Heart left ventricle (tissue), 13 donors: ENCODE measurements around the gene CAPN9.

Source experiments
- CTCF ChIP-seq, 12 donors: fragments of 200-600 bp; sonication (generic) in 4 of 12; IDR thresholded peaks; one replicate each; pipeline versions ENCODE4 v1.5.0 to v1.8.0; 2018 to 2022; ENCODE audit warnings: antibody characterized with exemption in 12 of 12, mild to moderate bottlenecking in 5 of 12
- POLR2A ChIP-seq, 2 donors: fragments of 450-650 bp; IDR thresholded peaks; one replicate each; pipeline ENCODE4 v1.6.1; 2017; ENCODE audit warnings: antibody characterized with exemption in 2 of 2, mild to moderate bottlenecking in 2 of 2, moderate library complexity in 2 of 2
- donor health status: ischemic (EF 13 %, LVEDD 7.1; RV severe dilation, severe dysfunction).
- donor health status: DM: no; HTN: yes; CAD: no.
- donor health status: DM: no; HTN: no; CAD: no.
- donor health status: ischemic (EF 25% LVEDD 6.9; RV normal size, moderate dysfunction).
- donor health status: ischemic (EF 25% LVEDD 5.7; RV mildly dilated, moderate dysfunction).
- donor health status: ischemic (EF 35%, LVEDD 5.7; RV mildly dilated, moderate dysfunction).
- donor health status: nonischemic (EF 11% LVEDD 7.7; RV severe dilation, severe dysfunction).
- donor health status: DM: yes; HTN: yes; CAD: no.
- donor health status: PGD.
- donor health status: ischemic (EF 29% LVEDD 5.4; RV normal size, mild dysfunction).
- donor health status: nonischemic (EF 23%, LVEDD 6.1; RV moderate dilation, normal function).

GRCh38 chr1:230826166-230826875, 79.1 kb downstream of the CAPN9 start:
- TF ChIP-seq CTCF (IDR thresholded peaks at IDR 0.05) = no peak
- no peak for TF ChIP-seq POLR2A (IDR thresholded peaks at IDR 0.05)
